WI38 (cell line): ENCODE measurements around the gene ZDHHC11.
"Not testable (repeated sequence)": the region's sequence is repeated elsewhere in the genome, so short reads cannot be mapped to it uniquely, and the experiment has no call there.

Source experiments
- H3K4me3 ChIP-seq: 2 replicates; pipeline ENCODE4 v1.5.1; 2011; ENCODE audit warnings: low read depth, mild to moderate bottlenecking, control low read depth, low read length
- CTCF ChIP-seq: IDR thresholded peaks from 2 replicates; pipeline ENCODE4 v1.5.1; 2012; ENCODE audit warnings: low read depth, mild to moderate bottlenecking, control low read depth, low read length

The ZDHHC11 gene

GRCh38 chr5:751496-751895 is 99.3 kb downstream of the ZDHHC11 start:
- TF ChIP-seq CTCF: no peak
- no peak overlapping the region for H3K4me3 ChIP-seq

GRCh38 chr5:750226-750625 is 100.6 kb downstream of the ZDHHC11 start:
- H3K4me3 ChIP-seq: not testable (repeated sequence)

GRCh38 chr5:749101-749670 is 101.6 kb downstream of the ZDHHC11 start:
- no peak overlapping the region for H3K4me3 ChIP-seq
- no peak for TF ChIP-seq CTCF

GRCh38 chr5:748011-748980 is 102.5 kb downstream of the ZDHHC11 start:
- H3K4me3 ChIP-seq: not testable (repeated sequence)

- H3K4me3 ChIP-seq: not testable (repeated sequence)
These were observed 103.4 kb downstream of the ZDHHC11 start for GRCh38 chr5:747303-747844.

- no peak for TF ChIP-seq CTCF
- H3K4me3 ChIP-seq: no peak overlapping the region
These were observed 104.5 kb downstream of the ZDHHC11 start for GRCh38 chr5:746258-746761.
